Bone marrow (tissue), 2 donors: ENCODE measurements around the gene AGPAT4.
"Not testable (repeated sequence)": the region's sequence is repeated elsewhere in the genome, so short reads cannot be mapped to it uniquely, and the experiment has no call there.

ENCODE experiments used
- DNase-seq, 2 donors: peaks; one replicate each; lab custom pipeline; 2025; lab: John Stamatoyannopoulos, UW

Gene AGPAT4

DNA sequence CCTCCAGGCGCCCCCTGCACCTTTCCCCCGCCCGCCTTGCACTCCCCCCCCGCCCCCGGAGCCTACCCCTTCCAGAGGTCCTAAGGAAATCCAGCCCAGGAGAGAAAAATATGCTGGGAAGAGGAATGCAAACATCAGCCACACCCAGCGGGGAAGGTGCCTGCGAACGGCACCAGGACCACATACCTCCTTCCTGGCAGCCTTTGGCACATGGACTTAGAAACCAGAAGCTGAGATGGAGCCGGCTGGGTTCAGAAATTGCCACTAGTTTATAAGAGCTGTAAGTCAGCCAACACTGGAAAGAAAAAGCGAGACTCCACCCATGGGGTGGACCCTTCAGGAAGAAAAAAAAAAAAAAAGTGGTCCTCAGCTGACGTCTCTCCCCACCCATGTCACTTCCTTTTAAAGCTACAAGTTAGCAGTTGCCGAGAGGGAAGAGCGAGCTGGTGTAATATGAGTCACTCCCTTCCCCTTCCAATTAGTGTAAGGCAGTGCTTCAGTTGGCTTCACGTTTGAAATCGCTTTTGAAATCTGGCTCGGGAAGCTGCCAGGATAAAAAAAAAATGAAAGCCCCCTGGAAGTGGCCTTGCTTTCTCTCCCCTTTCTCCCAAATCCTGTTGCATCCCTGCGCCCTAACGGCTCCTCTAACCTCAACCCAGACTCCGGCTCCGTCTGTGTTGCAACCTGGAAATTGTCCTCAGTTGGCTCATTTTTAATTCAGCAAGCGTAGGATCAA, at the start of gene AGPAT4:
Gene AGPAT4, minus strand, starts transcription at position 310 of the 736 bp plus-strand sequence. CDS start 41,848 bp downstream, outside the sequence.
- peak; percentile 49 to 93 for DNase-seq

DNA sequence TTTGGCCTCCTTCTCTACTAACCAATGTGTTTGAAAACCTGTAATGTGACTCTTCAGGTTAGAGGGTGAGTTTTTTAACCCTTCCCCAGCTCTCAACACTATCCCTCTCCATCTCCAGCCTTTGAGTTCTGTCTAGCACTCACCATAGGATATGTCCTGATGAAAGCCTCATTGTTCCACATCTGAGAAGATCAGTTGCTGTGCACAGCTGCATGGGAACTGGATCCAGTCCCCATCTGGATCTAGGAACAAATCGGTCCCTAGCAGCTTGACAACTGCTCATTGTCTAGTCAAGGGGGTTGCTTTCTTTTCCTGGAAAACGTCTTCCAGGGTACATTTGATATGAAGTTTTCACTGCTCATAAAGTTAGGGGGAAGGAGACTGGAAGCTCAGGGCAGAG, 45.4 kb upstream of the AGPAT4 start:
- DNase-seq, result no peak

GRCh38 chr6:161318456-161318855, 44.6 kb upstream of the AGPAT4 start:
- DNase-seq, result no peak

DNA sequence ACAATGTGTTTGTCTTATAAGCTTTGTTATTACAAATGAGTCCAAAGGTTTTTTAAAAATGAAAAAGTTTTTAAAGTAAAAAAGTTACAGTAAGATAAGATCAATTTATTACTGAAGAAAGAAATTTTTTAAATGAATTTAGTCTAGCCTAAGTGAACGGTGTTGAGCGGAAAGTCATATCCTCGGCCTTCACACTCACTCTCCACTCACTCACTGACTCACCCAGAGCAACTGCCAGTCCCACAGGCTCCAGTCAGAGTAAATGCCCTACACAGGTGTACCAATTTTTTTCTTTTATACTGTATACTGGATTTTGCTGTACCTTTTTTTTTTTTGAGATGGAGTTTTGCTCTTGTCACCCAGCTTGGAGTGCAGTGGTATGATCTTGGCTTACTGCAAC, 42.7 kb upstream of the AGPAT4 start:
- no peak for DNase-seq

GRCh38 chr6:161315246-161315917, 41.5 kb upstream of the AGPAT4 start:
- not testable (repeated sequence) for DNase-seq

GRCh38 chr6:161314541-161315245, 40.8 kb upstream of the AGPAT4 start:
- not testable (repeated sequence) for DNase-seq

DNA sequence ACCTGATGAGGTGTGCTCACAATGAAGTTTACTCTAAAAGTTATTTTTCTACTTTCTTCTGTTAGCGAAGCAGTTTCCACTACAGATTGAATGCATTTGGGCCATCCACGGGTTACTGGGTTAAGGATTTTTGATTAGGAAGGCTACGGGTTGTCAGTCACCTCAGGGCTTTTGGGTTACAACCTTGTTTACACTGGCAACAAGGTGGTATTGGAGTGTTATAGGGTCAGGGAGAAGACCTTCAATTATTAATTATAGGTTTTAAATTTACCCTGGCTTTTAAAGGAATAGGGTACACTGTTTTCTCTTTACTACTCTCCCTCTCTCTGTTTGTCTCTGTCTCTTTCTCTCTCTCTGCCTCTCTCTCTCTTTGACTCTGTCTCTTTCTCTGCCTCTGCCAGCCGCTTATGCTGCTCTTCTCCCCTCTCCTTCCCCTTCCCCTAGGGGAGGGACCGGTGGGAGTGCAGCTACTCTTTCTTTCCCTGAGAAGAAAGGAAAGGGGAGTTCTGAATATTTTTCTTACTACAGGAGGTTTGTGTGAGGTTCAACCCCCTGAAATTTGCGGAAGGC, 40.2 kb upstream of the AGPAT4 start:
- DNase-seq, result no peak

DNA sequence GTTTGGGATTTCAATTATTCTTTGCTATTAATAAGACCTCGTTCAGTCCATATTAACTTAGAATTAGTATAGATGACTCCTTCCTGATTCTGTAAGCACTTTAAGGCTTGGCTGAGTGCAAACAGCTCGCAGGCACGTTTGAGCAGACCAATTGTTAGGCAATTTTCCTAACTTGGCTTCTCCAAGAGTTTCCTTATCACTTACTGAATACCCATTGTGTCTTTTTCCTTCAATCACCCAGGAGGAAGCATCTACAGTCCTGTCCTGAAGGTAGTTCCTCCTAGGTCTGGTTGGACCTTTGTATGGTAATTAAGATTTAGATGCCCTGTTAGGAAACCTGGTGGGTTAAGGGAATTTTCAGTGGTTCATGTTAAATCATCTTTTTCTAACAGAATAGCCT, 39.6 kb upstream of the AGPAT4 start:
- not testable (repeated sequence) for DNase-seq

DNA sequence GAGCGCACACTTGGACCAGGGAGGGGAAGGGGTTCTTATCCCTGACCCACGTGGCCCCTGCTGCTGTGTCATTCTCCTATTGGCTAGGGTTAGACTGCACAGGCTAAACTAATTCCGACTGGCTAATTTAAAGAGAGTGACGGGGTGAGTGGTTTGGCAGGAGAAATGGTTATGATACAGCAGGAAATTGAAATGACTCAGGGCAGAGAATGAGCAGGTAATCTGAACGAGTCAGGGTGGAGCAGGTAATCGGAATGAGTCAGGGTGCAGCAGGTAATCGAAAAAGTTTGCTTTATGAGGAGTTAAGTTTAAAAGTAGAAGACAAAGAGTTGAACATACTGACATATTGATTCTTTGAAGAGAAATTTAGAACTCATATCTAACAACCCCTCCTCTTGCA, 35.9 kb upstream of the AGPAT4 start:
- DNase-seq, result not testable (repeated sequence)

GRCh38 chr6:161308075-161308655, 34.3 kb upstream of the AGPAT4 start:
- DNase-seq, result no peak

DNA sequence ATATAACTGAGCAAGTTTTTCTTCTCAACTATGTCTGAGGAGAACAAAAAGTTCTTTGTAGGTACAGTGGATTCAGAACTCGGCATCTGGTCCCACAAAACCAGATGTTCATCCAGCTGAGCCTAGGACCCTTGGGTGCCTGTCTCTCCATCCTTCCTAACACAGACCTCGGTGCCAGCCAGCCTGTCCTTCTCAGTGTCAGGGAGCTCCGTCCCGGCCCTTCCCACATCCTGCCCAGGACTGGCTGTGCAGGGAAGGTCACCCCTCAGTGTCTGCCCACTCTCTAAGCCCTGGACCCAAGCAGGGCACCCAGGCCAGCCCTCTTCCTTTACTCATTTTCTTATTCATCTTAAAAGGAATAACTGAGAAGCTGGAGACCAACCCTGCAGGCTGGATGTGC, 32.0 kb upstream of the AGPAT4 start:
- DNase-seq, result no peak

GRCh38 chr6:161303628-161304340, 29.9 kb upstream of the AGPAT4 start:
- DNase-seq, result no peak

- no peak for DNase-seq
These were observed 29.1 kb upstream of the AGPAT4 start for GRCh38 chr6:161302949-161303348.

DNA sequence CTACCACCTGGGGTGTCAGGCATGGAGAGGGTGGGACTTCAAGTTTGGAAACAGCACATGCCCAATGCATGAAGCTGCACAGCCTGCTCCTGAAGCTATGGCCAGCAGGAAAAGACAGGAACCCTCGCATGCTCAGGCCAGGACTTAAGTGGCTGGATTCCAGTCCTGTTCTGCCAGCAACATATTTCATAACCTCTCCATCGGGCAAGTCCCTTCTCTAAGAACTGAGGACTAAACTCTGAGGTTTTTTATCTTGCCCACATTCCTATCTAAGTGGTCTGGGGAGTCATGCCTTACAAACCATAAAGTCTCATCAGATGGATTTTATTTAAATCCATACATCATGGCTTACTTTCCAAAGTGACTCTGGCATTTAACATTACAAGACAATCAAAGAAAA, 27.5 kb upstream of the AGPAT4 start:
- DNase-seq, result no peak

DNA sequence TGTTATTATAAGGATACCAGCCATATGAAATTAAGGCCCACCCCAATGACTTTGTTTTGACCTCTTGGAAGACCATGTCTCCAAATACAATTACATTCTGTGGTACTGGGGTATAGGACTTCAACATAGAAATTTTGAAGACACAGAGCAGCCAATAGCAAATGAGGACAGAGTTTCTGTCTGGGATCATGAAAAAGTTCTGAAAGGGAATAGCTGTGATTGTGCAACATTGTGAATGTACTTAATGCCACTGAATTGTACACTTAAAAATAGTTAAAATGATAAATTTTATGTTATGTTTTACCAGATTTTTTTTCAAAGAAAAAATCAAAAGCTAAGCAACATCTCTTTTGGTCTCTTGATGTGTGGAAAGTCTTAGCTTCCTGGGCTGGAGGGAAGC, 27.0 kb upstream of the AGPAT4 start:
- no peak for DNase-seq

- DNase-seq, result no peak
These were observed 25.9 kb upstream of the AGPAT4 start for GRCh38 chr6:161299726-161300125.

DNA sequence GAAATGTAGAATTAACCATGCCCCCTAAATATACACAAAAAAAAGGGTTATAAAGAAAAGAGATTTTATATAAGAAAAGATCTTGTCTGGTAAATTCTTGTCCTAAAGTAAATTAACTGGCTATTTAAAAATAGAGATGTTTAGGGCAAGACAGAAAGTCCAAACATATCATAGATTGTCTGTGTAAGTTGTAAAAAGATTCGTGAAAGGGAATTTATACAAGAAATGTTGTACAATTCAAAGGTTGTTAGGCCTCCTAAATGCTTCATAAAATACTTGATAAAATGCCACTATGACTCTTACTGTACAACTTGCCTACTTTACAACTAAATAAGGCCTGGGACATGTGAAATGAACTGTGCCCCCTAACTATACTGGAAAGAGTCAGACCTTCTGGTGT, 21.9 kb upstream of the AGPAT4 start:
- DNase-seq, result no peak

DNA sequence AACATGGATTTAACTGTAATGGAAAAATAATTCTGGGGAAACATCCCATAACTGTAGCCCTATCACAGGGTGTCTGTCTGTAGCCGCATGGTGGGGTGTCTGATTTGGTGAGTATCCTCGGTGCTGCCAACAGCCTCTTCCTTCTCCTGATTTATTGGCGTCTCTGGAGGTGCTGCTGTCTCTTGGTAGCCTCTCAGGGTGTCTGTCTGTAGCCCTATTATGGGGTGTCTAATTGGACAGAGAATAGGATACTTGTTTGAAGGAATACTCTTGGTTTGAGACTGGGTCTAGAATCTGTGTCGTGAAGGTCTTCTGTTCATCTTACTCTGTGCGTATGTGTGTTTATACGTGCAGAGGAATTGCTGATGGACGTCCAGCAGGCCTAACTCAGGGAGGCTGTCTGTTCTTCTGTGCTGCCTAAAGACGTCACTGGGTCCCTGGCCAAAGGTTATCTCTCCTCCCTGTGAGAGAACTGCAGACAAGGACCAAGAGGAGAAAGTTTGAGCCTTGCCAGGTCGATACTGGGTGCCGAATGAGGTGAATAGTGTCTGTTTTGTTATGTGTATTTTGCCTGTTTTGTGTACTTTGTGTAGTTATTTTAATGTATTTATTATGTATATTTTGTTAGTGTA, 18.9 kb upstream of the AGPAT4 start:
- no peak for DNase-seq

GRCh38 chr6:161292145-161292544, 18.3 kb upstream of the AGPAT4 start:
- DNase-seq, result no peak

GRCh38 chr6:161290751-161291150, 16.9 kb upstream of the AGPAT4 start:
- no peak for DNase-seq

DNA sequence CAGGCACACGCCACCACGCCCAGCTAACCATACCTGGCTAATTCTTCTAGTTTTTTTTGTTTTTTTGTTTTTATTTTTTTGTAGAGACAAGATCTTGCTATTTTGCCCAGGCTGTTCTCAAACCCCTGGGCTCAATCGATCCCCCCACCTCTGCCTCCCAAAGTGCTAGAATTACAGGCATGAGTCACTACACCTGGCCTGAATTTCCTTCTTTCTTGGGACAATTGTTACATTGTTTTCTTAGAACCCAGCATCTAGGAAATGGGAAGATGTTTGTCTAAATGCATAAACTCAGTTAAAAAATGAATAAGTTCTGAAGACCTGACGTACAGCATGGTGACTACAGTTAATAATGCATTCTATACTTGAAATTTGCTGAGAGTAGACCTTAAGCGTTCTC, 10.8 kb upstream of the AGPAT4 start:
- no peak for DNase-seq
